Smooth muscle cell (in vitro differentiated cells): ENCODE measurements around the gene DNALI1. TPM values are rescaled to one million over a fixed set of nuclear protein-coding genes. Genes with fewer than 3 reads are reported as not detected.

Experiments used
- DNase-seq: peaks from one replicate; lab custom pipeline; 2025; ENCODE audit not compliant: unreplicated experiment; lab: John Stamatoyannopoulos, UW
- H2AFZ ChIP-seq: fragments of 200-600 bp; sonication (generic); 2 replicates; pipeline ENCODE4 v1.6.0; 2016; ENCODE audit warnings: antibody characterized with exemption, low read depth, mild to moderate bottlenecking
- H3F3A ChIP-seq: fragments of 200-600 bp; sonication (generic); 2 replicates; pipeline ENCODE4 v1.6.0; 2017; ENCODE audit warnings: antibody characterized with exemption, low read depth
- H3K27ac ChIP-seq: fragments of 200-600 bp; sonication (generic); 2 replicates; pipeline ENCODE4 v1.5.1; 2016; ENCODE audit warnings: low read depth, mild to moderate bottlenecking
- H3K27me3 ChIP-seq: fragments of 200-600 bp; sonication (generic); 2 replicates; pipeline ENCODE4 v1.6.1; 2016; ENCODE audit warnings: low read depth, mild to moderate bottlenecking
- H3K36me3 ChIP-seq: fragments of 200-600 bp; sonication (generic); 2 replicates; pipeline ENCODE4 v1.5.1; 2016; ENCODE audit warnings: low read depth
- H3K4me1 ChIP-seq: fragments of 200-600 bp; sonication (generic); 2 replicates; pipeline ENCODE4 v1.5.1; 2016; ENCODE audit warnings: low read depth
- H3K4me2 ChIP-seq: fragments of 200-600 bp; sonication (generic); 2 replicates; pipeline ENCODE4 v1.6.0; 2016; ENCODE audit warnings: mild to moderate bottlenecking
- H3K4me3 ChIP-seq: fragments of 200-600 bp; sonication (generic); 2 replicates; pipeline ENCODE4 v1.5.1; 2016; ENCODE audit warnings: mild to moderate bottlenecking
- H3K79me2 ChIP-seq: fragments of 200-600 bp; sonication (generic); 2 replicates; pipeline ENCODE4 v1.6.0; 2016; ENCODE audit warnings: low read depth, mild to moderate bottlenecking
- H3K9ac ChIP-seq: fragments of 200-600 bp; sonication (generic); 2 replicates; pipeline ENCODE4 v1.6.0; 2016; ENCODE audit warnings: low read depth
- H3K9me3 ChIP-seq: fragments of 200-600 bp; sonication (generic); replicated peaks from 2 replicates; pipeline ENCODE4 v1.5.1; 2016; ENCODE audit warnings: low read depth
- H4K20me1 ChIP-seq: fragments of 200-600 bp; sonication (generic); 2 replicates; pipeline ENCODE4 v1.6.0; 2016; ENCODE audit warnings: low read depth
- WGBS: methylation state at CpG from one replicate; pipeline ENCODE4 v1.1.7; 2016; ENCODE audit warnings: low lambda C conversion rate; 5-methylcytosine and 5-hydroxymethylcytosine counted together
- polyA plus RNA-seq: library from polyadenylated mRNA; unstranded; fragments of >200 nt; fragmentation: Nextera tagmentation; extraction: Ambion mirVana; gene quantifications from 2 replicates; pipeline ENCODE4 v1.2.1, GENCODE V29; 2016
- total RNA-seq: library from RNA; depleted of rRNA; stranded (reverse); fragments of >200 nt; gene quantifications from 2 replicates; pipeline ENCODE4 v1.2.3, GENCODE V29; 2014
- TF ChIP-seq, protein P1 (sequence below): fragments of 200-600 bp; sonication (generic); IDR thresholded peaks from 2 replicates; pipeline ENCODE4 v1.5.1; 2017; ENCODE audit warnings: borderline replicate concordance, mild to moderate bottlenecking, antibody characterized with exemption; ENCODE audit not compliant: insufficient read depth, poor library complexity, severe bottlenecking

The DNALI1 gene
- total and polyA plus RNA-seq, 2 experiments from 2014 or later: 7.2 to 8.4 TPM

- Histone ChIP-seq H3K4me2 (no peak overlapping the region), H3F3A (no peaks in the 10 kb centered on the region), H2AFZ (no peak overlapping the region), H3K9me3 (no peaks in the 10 kb centered on the region), H3K27me3 (no peaks in the 10 kb centered on the region), H4K20me1 (peaks cover 39% of the 10 kb centered on the region), H3K79me2 (peaks cover 7% of the 10 kb centered on the region), H3K4me1 (no peaks in the 10 kb centered on the region), H3K4me3 (no peak overlapping the region), H3K9ac (no peak overlapping the region), H3K36me3 (peaks cover 4% of the 10 kb centered on the region), H3K27ac (no peak overlapping the region)
- TF ChIP-seq, protein P1, sequence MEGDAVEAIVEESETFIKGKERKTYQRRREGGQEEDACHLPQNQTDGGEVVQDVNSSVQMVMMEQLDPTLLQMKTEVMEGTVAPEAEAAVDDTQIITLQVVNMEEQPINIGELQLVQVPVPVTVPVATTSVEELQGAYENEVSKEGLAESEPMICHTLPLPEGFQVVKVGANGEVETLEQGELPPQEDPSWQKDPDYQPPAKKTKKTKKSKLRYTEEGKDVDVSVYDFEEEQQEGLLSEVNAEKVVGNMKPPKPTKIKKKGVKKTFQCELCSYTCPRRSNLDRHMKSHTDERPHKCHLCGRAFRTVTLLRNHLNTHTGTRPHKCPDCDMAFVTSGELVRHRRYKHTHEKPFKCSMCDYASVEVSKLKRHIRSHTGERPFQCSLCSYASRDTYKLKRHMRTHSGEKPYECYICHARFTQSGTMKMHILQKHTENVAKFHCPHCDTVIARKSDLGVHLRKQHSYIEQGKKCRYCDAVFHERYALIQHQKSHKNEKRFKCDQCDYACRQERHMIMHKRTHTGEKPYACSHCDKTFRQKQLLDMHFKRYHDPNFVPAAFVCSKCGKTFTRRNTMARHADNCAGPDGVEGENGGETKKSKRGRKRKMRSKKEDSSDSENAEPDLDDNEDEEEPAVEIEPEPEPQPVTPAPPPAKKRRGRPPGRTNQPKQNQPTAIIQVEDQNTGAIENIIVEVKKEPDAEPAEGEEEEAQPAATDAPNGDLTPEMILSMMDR: no peak
- DNase-seq: no peak
- WGBS: 82% methylated on average over 5 of the region's 5 CpGs
Measured at GRCh38 chr1:37545019-37545418, 11.7 kb upstream of the DNALI1 start.

DNA sequence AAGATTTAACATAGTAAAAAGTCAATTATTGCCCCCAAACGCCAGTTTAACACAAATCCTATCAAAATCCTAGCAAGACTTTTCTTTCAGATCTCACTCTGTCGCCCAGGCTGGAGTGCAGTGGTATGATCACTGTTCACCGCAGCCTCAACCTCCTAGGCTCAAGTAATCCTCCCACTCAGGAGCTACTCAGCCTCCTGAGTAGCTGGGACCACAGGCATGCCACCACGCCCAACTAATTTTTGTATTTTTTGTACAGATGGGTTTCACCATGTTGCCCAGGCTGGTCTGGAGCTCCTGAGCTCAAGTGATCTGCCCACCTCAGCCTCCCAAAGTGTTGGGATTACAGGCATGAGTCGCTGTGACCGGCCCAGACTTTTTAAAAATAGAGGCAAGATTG lies 7.4 kb upstream of the DNALI1 start:
- Histone ChIP-seq H3F3A (no peaks in the 10 kb centered on the region), H3K9me3 (no peaks in the 10 kb centered on the region), H3K79me2 (peaks cover 43% of the 10 kb centered on the region), H3K4me2 (no peak overlapping the region), H3K27ac (peak overlapping the region; percentile 8), H3K4me3 (no peak overlapping the region), H3K27me3 (no peaks in the 10 kb centered on the region), H3K4me1 (peaks cover 12% of the 10 kb centered on the region), H4K20me1 (peaks cover 41% of the 10 kb centered on the region), H3K36me3 (peaks cover 4% of the 10 kb centered on the region), H2AFZ (no peak overlapping the region), H3K9ac (no peak overlapping the region)
- no peak for DNase-seq
- WGBS: 83% methylated on average over 6 of the region's 6 CpGs
- TF ChIP-seq, protein P1: no peak

- Histone ChIP-seq H3K9me3 (no peaks in the 10 kb centered on the region), H3K9ac (peak overlapping the region; percentile 97), H3K27me3 (no peaks in the 10 kb centered on the region), H4K20me1 (peaks cover 33% of the 10 kb centered on the region), H3K27ac (peak overlapping the region; percentile 88), H3F3A (no peaks in the 10 kb centered on the region), H3K79me2 (peaks cover 40% of the 10 kb centered on the region), H2AFZ (no peak overlapping the region), H3K4me2 (peak overlapping the region; percentile 98), H3K4me1 (peaks cover 14% of the 10 kb centered on the region), H3K4me3 (peak overlapping the region; percentile 93), H3K36me3 (no peaks in the 10 kb centered on the region)
- no peak for DNase-seq
- TF ChIP-seq, protein P1: no peak
- 11% methylated on average over 11 of the region's 11 CpGs for WGBS
Measured at GRCh38 chr1:37553598-37553926, 3.2 kb upstream of the DNALI1 start.

GRCh38 chr1:37553927-37554808 lies 2.6 kb upstream of the DNALI1 start, which contains the start of gene SNIP1:
Gene SNIP1, minus strand, starts transcription at chr1:37554293. Its CDS starts 64 bp downstream, at chr1:37554229.
- TF ChIP-seq, protein P1: no peak
- H4K20me1 ChIP-seq: peaks cover 27% of the 10 kb centered on the region
- H3K4me2 ChIP-seq: peak within 1 kb of the TSS; percentile 98
- peak within 1 kb of the TSS; percentile 47 for H2AFZ ChIP-seq
- peak; percentile 45 for DNase-seq
- peaks cover 40% of the 10 kb centered on the region for H3K79me2 ChIP-seq
- H3K27ac ChIP-seq: peak within 1 kb of the TSS; percentile 88
- H3F3A ChIP-seq: no peaks in the 10 kb centered on the region
- H3K9me3 ChIP-seq: no peaks in the 10 kb centered on the region
- H3K9ac ChIP-seq: peak within 1 kb of the TSS; percentile 97
- WGBS: 15% methylated on average over 54 of the region's 54 CpGs
- H3K4me1 ChIP-seq: peaks cover 14% of the 10 kb centered on the region
- H3K36me3 ChIP-seq: no peaks in the 10 kb centered on the region
- no peaks in the 10 kb centered on the region for H3K27me3 ChIP-seq
- peak within 1 kb of the TSS; percentile 93 for H3K4me3 ChIP-seq
